Activated CD8-positive, alpha-beta T cell treated with anti-CD3 and anti-CD28 coated beads for 36 hours (primary cell): ENCODE data around the gene NCOA1. TPM values are rescaled to one million over a fixed set of nuclear protein-coding genes. Genes with fewer than 3 reads are reported as not detected.
A peak's percentile ranks its signal among the peaks of the same experiment; 100 is the strongest.
"Not testable (repeated sequence)": the region's sequence is repeated elsewhere in the genome, so short reads cannot be mapped to it uniquely, and the experiment has no call there.

Source experiments
- ATAC-seq: fragments of 200-7000 bp; cut with Tn5 transposase; one replicate; pipeline ENCODE4 v1.10.0; 2021; ENCODE audit warnings: mild to moderate bottlenecking, moderate library complexity
- CTCF ChIA-PET: fragments of 350-600 bp; sonication (Branson Sonifier 250); formaldehyde crosslinking; loops from one replicate; lab custom pipeline; 2021; ENCODE audit warnings: antibody characterized with exemption; lab: Charles Lee
- POLR2A ChIA-PET: fragments of 350-600 bp; sonication (Branson Sonifier 250); formaldehyde crosslinking; loops from one replicate; lab custom pipeline; 2021; ENCODE audit warnings: antibody characterized with exemption; lab: Charles Lee
- DNase-seq: peaks from one replicate; pipeline ENCODE4 v3.0.0-alpha.2; 2020
- H3K27ac Mint-ChIP-seq: one replicate; pipeline ENCODE4 v1.8.0; 2021; ENCODE audit warnings: mild to moderate bottlenecking, mixed read lengths
- H3K27me3 Mint-ChIP-seq: one replicate; pipeline ENCODE4 v1.8.0; 2021; ENCODE audit warnings: mixed read lengths
- H3K36me3 Mint-ChIP-seq: one replicate; pipeline ENCODE4 v1.8.0; 2021; ENCODE audit warnings: low read depth, mixed read lengths
- H3K4me1 Mint-ChIP-seq: one replicate; pipeline ENCODE4 v1.8.0; 2021; ENCODE audit warnings: low read depth, mixed read lengths
- H3K4me3 Mint-ChIP-seq: one replicate; pipeline ENCODE4 v1.8.0; 2021; ENCODE audit warnings: mild to moderate bottlenecking, moderate library complexity, mixed read lengths
- H3K9me3 Mint-ChIP-seq: one replicate; pipeline ENCODE4 v1.8.0; 2021; ENCODE audit warnings: mixed read lengths
- CTCF ChIP-seq: fragments of 200-600 bp; IDR thresholded peaks from one replicate; pipeline ENCODE4 v1.8.0; 2022; ENCODE audit warnings: antibody characterized with exemption, mild to moderate bottlenecking
- intact Hi-C: fragments of 100-400 bp; cut with micrococcal nuclease; formaldehyde crosslinking; loops from one replicate; pipeline ENCODE4 v1.10.0; 2022
- total RNA-seq, 2 experiments: library from RNA; stranded (reverse); gene quantifications; one replicate each; pipeline ENCODE4 v1.2.3, GENCODE V29; 2021

Gene NCOA1
- total RNA-seq, 2 experiments from 2014 or later, result 16.8 to 17.1 TPM

GRCh38 chr2:24672589-24672988 is 181.5 kb downstream of the NCOA1 start:
- intact Hi-C loops, result no loop called here
- peak; percentile 45 for ATAC-seq

GRCh38 chr2:24675338-24675737 is 184.3 kb downstream of the NCOA1 start:
- POLR2A ChIA-PET, result interaction anchor here (1.1 kb wide), 1 partner anchor 11 kb away, joined by 3 read pairs; no protein-coding TSS in a partner anchor
- H3K36me3 Mint-ChIP-seq, result peaks cover 27% of the 10 kb centered on the region
- no peaks in the 10 kb centered on the region for H3K27me3 Mint-ChIP-seq
- intact Hi-C loops, result no loop called here
- DNase-seq, result no peak
- no peaks in the 10 kb centered on the region for H3K9me3 Mint-ChIP-seq
- TF ChIP-seq CTCF, result no peak
- H3K27ac Mint-ChIP-seq, result no peak overlapping the region
- CTCF ChIA-PET, result interaction anchor here (0.8 kb wide), 1 partner anchor 10 kb away, joined by 3 read pairs; no protein-coding TSS in a partner anchor
- H3K4me3 Mint-ChIP-seq, result no peak overlapping the region
- H3K4me1 Mint-ChIP-seq, result peaks cover 8% of the 10 kb centered on the region
- ATAC-seq, result no peak

More at GRCh38 chr2:24672589-24672988, 181.5 kb downstream of the NCOA1 start:
- peak; percentile 11 for DNase-seq
- H3K9me3 Mint-ChIP-seq, result no peaks in the 10 kb centered on the region
- no peak for TF ChIP-seq CTCF
- CTCF ChIA-PET, result no interaction called here
- peak overlapping the region; percentile 63 for H3K27ac Mint-ChIP-seq
- POLR2A ChIA-PET, result no interaction called here
- H3K27me3 Mint-ChIP-seq, result no peaks in the 10 kb centered on the region
- H3K36me3 Mint-ChIP-seq, result peaks cover 15% of the 10 kb centered on the region
- H3K4me3 Mint-ChIP-seq, result no peak overlapping the region
- H3K4me1 Mint-ChIP-seq, result peaks cover 8% of the 10 kb centered on the region

- no peak for TF ChIP-seq CTCF
- ATAC-seq (no peak), DNase-seq (no peak)
- Mint-ChIP-seq H3K9me3 (no peaks in the 10 kb centered on the region), H3K4me1 (peaks cover 8% of the 10 kb centered on the region), H3K4me3 (no peak overlapping the region), H3K36me3 (peaks cover 25% of the 10 kb centered on the region), H3K27ac (no peak overlapping the region), H3K27me3 (no peaks in the 10 kb centered on the region)
- POLR2A ChIA-PET, result interaction anchor here (0.6 to 1.1 kb wide), 2 partner anchors 10 to 35 kb away, joined by 3 read pairs; no protein-coding TSS in a partner anchor
- CTCF ChIA-PET, result no interaction called here
- intact Hi-C loops, result no loop called here
Measured at GRCh38 chr2:24676493-24676892, 185.4 kb downstream of the NCOA1 start.

GRCh38 chr2:24678066-24678465 is 187.0 kb downstream of the NCOA1 start:
- intact Hi-C loops, H3K4me3 Mint-ChIP-seq, CTCF ChIA-PET, H3K27ac Mint-ChIP-seq, H3K9me3 Mint-ChIP-seq, DNase-seq, H3K4me1 Mint-ChIP-seq, ATAC-seq, H3K27me3 Mint-ChIP-seq, POLR2A ChIA-PET: not testable (repeated sequence)
- peaks cover 25% of the 10 kb centered on the region for H3K36me3 Mint-ChIP-seq

- intact Hi-C loops, result no loop called here
- POLR2A ChIA-PET, result interaction anchor here (0.6 kb wide), 1 partner anchor 833 kb away, joined by 3 read pairs; no protein-coding TSS in a partner anchor
- TF ChIP-seq CTCF, result no peak
- H3K4me1 Mint-ChIP-seq, result no peaks in the 10 kb centered on the region
- CTCF ChIA-PET, result no interaction called here
- ATAC-seq (no peak), DNase-seq (no peak)
- H3K36me3 Mint-ChIP-seq, result peaks cover 21% of the 10 kb centered on the region
- H3K9me3 Mint-ChIP-seq, result no peaks in the 10 kb centered on the region
- no peak overlapping the region for H3K4me3 Mint-ChIP-seq
- no peaks in the 10 kb centered on the region for H3K27me3 Mint-ChIP-seq
- H3K27ac Mint-ChIP-seq, result no peak overlapping the region
Measured at GRCh38 chr2:24680196-24680595, 189.1 kb downstream of the NCOA1 start.
